ENCODE results near the gene RASSF5.

- TF ChIP-seq ZSCAN29 (IDR thresholded peaks at IDR 0.05), result no peak
- TF ChIP-seq SMARCA4 (IDR thresholded peaks at IDR 0.05), result no peak
- TF ChIP-seq JUND (IDR thresholded peaks at IDR 0.05; ENCODE audit: borderline replicate concordance, low read depth, low read length), result no peak
- TF ChIP-seq JUND (tag; IDR thresholded peaks at IDR 0.05; ENCODE audit: borderline replicate concordance, low read depth, low read length), result no peak
- no peak for TF ChIP-seq POLR2AphosphoS5 (IDR thresholded peaks at IDR 0.05; ENCODE audit: control insufficient read depth, insufficient read depth, low read depth, low read length)
- TF ChIP-seq NR2C2 (CRISPR knock-in tag; IDR thresholded peaks at IDR 0.05), result no peak
- TF ChIP-seq NR2C2 (tag; IDR thresholded peaks at IDR 0.05), result no peak
- no peak for TF ChIP-seq CCAR2 (IDR thresholded peaks at IDR 0.05; ENCODE audit: low read depth, low read length)
Measured at GRCh38 chr1:206566999-206567398, 59.7 kb downstream of the RASSF5 start.

Measured in K562 (cell line).